SK-N-SH (cell line): ENCODE data around the gene SPECC1L. TPM values are rescaled to one million over a fixed set of nuclear protein-coding genes. Genes with fewer than 3 reads are reported as not detected.

ENCODE experiments used
- CTCF ChIA-PET: fragments of 300-600, 350-600 bp; formaldehyde crosslinking; extraction: SDS; loops from one replicate; lab custom pipeline; 2021; lab: Yijun Ruan, JAX
- POLR2A ChIA-PET: fragments of 350-600 bp; sonication (Branson Sonifier 250); formaldehyde crosslinking; extraction: SDS; loops from one replicate; lab custom pipeline; 2020; ENCODE audit warnings: antibody characterized with exemption, inconsistent platforms; lab: Yijun Ruan, JAX
- DNase-seq: peaks from one replicate; pipeline ENCODE4 v3.0.0; 2012
- H2AFZ ChIP-seq: fragments of 200-600 bp; sonication (generic); 2 replicates; pipeline ENCODE4 v1.8.1; 2016; ENCODE audit warnings: antibody characterized with exemption, mild to moderate bottlenecking, low read depth
- H3F3A ChIP-seq: fragments of 200-600 bp; sonication (generic); replicated peaks from 2 replicates; pipeline ENCODE3; 2016; ENCODE audit warnings: antibody characterized with exemption, mild to moderate bottlenecking; ENCODE audit not compliant: insufficient read depth
- H3K27ac ChIP-seq, 2 experiments: fragments of 200-500 bp in 1 of 2; fragments of 200-600 bp in 1 of 2; sonication (Bioruptor generic) in 1 of 2; sonication (generic), shearing (Covaris generic) in 1 of 2; 2 replicates each; pipeline versions ENCODE4 v1.5.1 to v1.6.1; 2014 to 2016; ENCODE audit warnings: low read depth in 2 of 2, inconsistent platforms in 1 of 2, low read length in 1 of 2, mild to moderate bottlenecking in 1 of 2, mixed read lengths in 1 of 2
- H3K27me3 ChIP-seq: fragments of 200-600 bp; sonication (generic), shearing (Covaris generic); 2 replicates; pipeline ENCODE4 v1.6.1; 2016; ENCODE audit warnings: mixed run types; ENCODE audit not compliant: insufficient read depth
- H3K36me3 ChIP-seq, 2 experiments: fragments of 200-500 bp in 1 of 2; fragments of 200-600 bp in 1 of 2; sonication (Bioruptor generic) in 1 of 2; sonication (generic) in 1 of 2; replicated peaks in 1 of 2; 2 replicates each; pipeline versions ENCODE3 to v1.5.1; 2014 to 2016; ENCODE audit warnings: low read length in 1 of 2, mild to moderate bottlenecking in 1 of 2; ENCODE audit not compliant: insufficient read depth in 2 of 2, control insufficient read depth in 1 of 2
- H3K4me1 ChIP-seq, 2 experiments: fragments of 200-500 bp in 1 of 2; fragments of 200-600 bp in 1 of 2; sonication (Bioruptor generic) in 1 of 2; sonication (generic), shearing (Covaris generic) in 1 of 2; 2 replicates each; pipeline versions ENCODE4 v1.5.1 to v1.6.1; 2014 to 2016; ENCODE audit warnings: low read depth in 1 of 2, low read length in 1 of 2, mixed run types in 1 of 2; ENCODE audit not compliant: insufficient read depth in 2 of 2, control insufficient read depth in 1 of 2
- H3K4me2 ChIP-seq: fragments of 200-600 bp; sonication (generic), shearing (Covaris generic); 2 replicates; pipeline ENCODE4 v1.6.1; 2017; ENCODE audit warnings: mixed run types
- H3K4me3 ChIP-seq, 2 experiments: fragments of 200-500 bp in 1 of 2; fragments of 200-600 bp in 1 of 2; sonication (Bioruptor generic) in 1 of 2; sonication (generic), shearing (Covaris generic) in 1 of 2; 2 replicates each; pipeline versions ENCODE4 v1.5.1 to v1.8.1; 2014 to 2016; ENCODE audit warnings: low read depth in 2 of 2, inconsistent platforms in 1 of 2, low read length in 1 of 2, mild to moderate bottlenecking in 1 of 2, mixed read lengths in 1 of 2, moderate library complexity in 1 of 2
- H3K79me2 ChIP-seq: fragments of 200-600 bp; sonication (generic); 2 replicates; pipeline ENCODE4 v1.8.1; 2017; ENCODE audit warnings: mild to moderate bottlenecking; ENCODE audit not compliant: insufficient read depth
- H3K9ac ChIP-seq: fragments of 200-600 bp; sonication (generic); 2 replicates; pipeline ENCODE4 v1.6.1; 2017; ENCODE audit warnings: mixed run types
- H3K9me2 ChIP-seq: fragments of 200-600 bp; sonication (generic); 2 replicates; pipeline ENCODE4 v1.6.1; 2017; ENCODE audit warnings: mixed run types
- H3K9me3 ChIP-seq: fragments of 200-600 bp; sonication (generic); 2 replicates; pipeline ENCODE4 v1.6.1; 2017; ENCODE audit warnings: mixed run types, mild to moderate bottlenecking, moderate library complexity
- H4K20me1 ChIP-seq: fragments of 200-600 bp; sonication (generic); 2 replicates; pipeline ENCODE4 v1.6.1; 2017; ENCODE audit warnings: mild to moderate bottlenecking, mixed run types; ENCODE audit not compliant: insufficient read depth
- CHD2 ChIP-seq: fragments of 150-350 bp; IDR thresholded peaks from 2 replicates; pipeline ENCODE4 v1.6.1; 2018; ENCODE audit warnings: low read length; ENCODE audit not compliant: partially characterized antibody
- ELF1 ChIP-seq: IDR thresholded peaks from 2 replicates; pipeline ENCODE4 v1.4.0; 2012
- EZH2phosphoT487 ChIP-seq: fragments of 200-600 bp; sonication (generic); IDR thresholded peaks from 2 replicates; pipeline ENCODE4 v1.6.1; 2017; ENCODE audit warnings: low read depth, mixed run types, mild to moderate bottlenecking, antibody characterized with exemption, moderate library complexity, borderline replicate concordance
- FOXJ3 ChIP-seq: sonication (generic); formaldehyde crosslinking; IDR thresholded peaks from 2 replicates; pipeline ENCODE4 v1.5.1; 2020; ENCODE audit warnings: mild to moderate bottlenecking, missing genetic modification reagents
- FOXM1 ChIP-seq: IDR thresholded peaks from 2 replicates; pipeline ENCODE4 v1.4.0; 2012; ENCODE audit warnings: low read depth, mild to moderate bottlenecking
- GABPA ChIP-seq: IDR thresholded peaks from 2 replicates; pipeline ENCODE4 v1.4.0; 2012; ENCODE audit warnings: low read depth, mild to moderate bottlenecking
- GATA2 ChIP-seq: sonication (generic); formaldehyde crosslinking; IDR thresholded peaks from 2 replicates; pipeline ENCODE4 v1.5.0; 2020; ENCODE audit warnings: mild to moderate bottlenecking, missing genetic modification reagents
- IRF3 ChIP-seq: fragments of 150-350 bp; IDR thresholded peaks from 2 replicates; pipeline ENCODE4 v1.6.1; 2016; ENCODE audit warnings: mild to moderate bottlenecking, low read depth, low read length
- MEF2A ChIP-seq: IDR thresholded peaks from 2 replicates; pipeline ENCODE4 v1.4.0; 2012; ENCODE audit warnings: low read depth, borderline replicate concordance
- MXI1 ChIP-seq: IDR thresholded peaks from 2 replicates; pipeline ENCODE4 v1.6.1; 2012; ENCODE audit warnings: mild to moderate bottlenecking, low read depth, low read length, improper control_type of control experiment
- NFIC ChIP-seq: IDR thresholded peaks from 2 replicates; pipeline ENCODE4 v1.4.0; 2012; ENCODE audit warnings: borderline replicate concordance
- NRF1 ChIP-seq: IDR thresholded peaks from 2 replicates; pipeline ENCODE4 v1.6.1; 2012; ENCODE audit warnings: low read depth, mild to moderate bottlenecking, low read length
- POLR2AphosphoS5 ChIP-seq: IDR thresholded peaks from 2 replicates; pipeline ENCODE4 v1.6.1; 2012; ENCODE audit warnings: low read depth, low read length
- RAD21 ChIP-seq: IDR thresholded peaks from 2 replicates; pipeline ENCODE4 v1.6.1; 2012; ENCODE audit warnings: mild to moderate bottlenecking, low read length
- RCOR1 ChIP-seq: fragments of 150-350 bp; IDR thresholded peaks from 2 replicates; pipeline ENCODE4 v1.6.1; 2017; ENCODE audit warnings: antibody characterized with exemption, low read length
- RFX5 ChIP-seq: IDR thresholded peaks from 2 replicates; pipeline ENCODE4 v1.6.1; 2012; ENCODE audit warnings: mild to moderate bottlenecking, improper control_type of control experiment, low read length
- RXRA ChIP-seq: IDR thresholded peaks from 2 replicates; pipeline ENCODE4 v1.4.0; 2012; ENCODE audit warnings: low read depth, mild to moderate bottlenecking, borderline replicate concordance
- SIN3A ChIP-seq: IDR thresholded peaks from 2 replicates; pipeline ENCODE4 v1.6.1; 2012; ENCODE audit warnings: low read depth, mild to moderate bottlenecking, low read length, moderate library complexity, borderline replicate concordance
- SMC3 ChIP-seq: IDR thresholded peaks from 2 replicates; pipeline ENCODE4 v1.6.1; 2012; ENCODE audit warnings: low read depth, low read length, improper control_type of control experiment
- TAF1 ChIP-seq: IDR thresholded peaks from 2 replicates; pipeline ENCODE4 v1.6.1; 2012; ENCODE audit warnings: low read depth, mild to moderate bottlenecking, low read length, moderate library complexity, borderline replicate concordance
- TCF12 ChIP-seq: IDR thresholded peaks from 2 replicates; pipeline ENCODE4 v1.4.0; 2012
- USF2 ChIP-seq: fragments of 150-350 bp; IDR thresholded peaks from 2 replicates; pipeline ENCODE4 v1.6.1; 2017; ENCODE audit warnings: antibody characterized with exemption, low read length, low read depth, borderline replicate concordance
- YY1 ChIP-seq: IDR thresholded peaks from 2 replicates; pipeline ENCODE4 v1.4.0; 2012; ENCODE audit warnings: low read depth, mild to moderate bottlenecking
- WGBS: methylation state at CpG from one replicate; pipeline ENCODE4 v1.1.6; 2017; ENCODE audit warnings: low lambda C conversion rate; 5-methylcytosine and 5-hydroxymethylcytosine counted together
- polyA plus RNA-seq, 3 experiments: library from polyadenylated mRNA; depleted of rRNA; stranded (reverse); fragments of >200 nt; gene quantifications; 2 replicates each; pipeline ENCODE4 v1.2.3, GENCODE V29; 2012
- TF ChIP-seq, protein P1 (sequence below): IDR thresholded peaks from 2 replicates; pipeline ENCODE4 v1.4.0; 2012; ENCODE audit warnings: low read depth, borderline replicate concordance
- TF ChIP-seq, protein P2 (sequence below): IDR thresholded peaks from 2 replicates; pipeline ENCODE4 v1.6.1; 2012; ENCODE audit warnings: mild to moderate bottlenecking, low read depth, low read length, moderate library complexity
- TF ChIP-seq, protein P3 (sequence below): IDR thresholded peaks from 2 replicates; pipeline ENCODE4; 2012

The SPECC1L gene
- polyA plus RNA-seq, 1 of the 3 experiments (the other 2 are of a cell fraction): 22.9 TPM

GRCh38 chr22:24333301-24333700 lies 62.7 kb downstream of the SPECC1L start:
- peaks cover 45% of the 10 kb centered on the region for H3F3A ChIP-seq
- H3K4me1 ChIP-seq: peaks cover 0 to 28% of the 10 kb centered on the region in 2 experiments
- WGBS: 13% methylated on average over 2 of the region's 2 CpGs
- DNase-seq: no peak
- H2AFZ ChIP-seq: no peak overlapping the region
- ChIA-PET POLR2A (no interaction called here), CTCF (interaction anchor here (0.8 to 1.8 kb wide), 2 partner anchors 91 to 144 kb away, joined by 3 to 9 read pairs; no protein-coding TSS in a partner anchor)
- H3K79me2 ChIP-seq: peaks cover 73% of the 10 kb centered on the region
- H3K27ac ChIP-seq: peak overlapping the region in 1 of 2 experiments; percentile 88; a peak in 3 of 4 replicates
- peak overlapping the region; percentile 63 for H3K4me2 ChIP-seq
- H3K36me3 ChIP-seq: peaks cover 68 to 70% of the 10 kb centered on the region in 2 experiments
- H3K9ac ChIP-seq: peak overlapping the region; percentile 27; the same call in 1 of the 2 replicates
- no peak overlapping the region for H3K4me3 ChIP-seq
- no peaks in the 10 kb centered on the region for H4K20me1 ChIP-seq
- H3K9me2 ChIP-seq: no peaks in the 10 kb centered on the region
- H3K27me3 ChIP-seq: no peaks in the 10 kb centered on the region
- H3K9me3 ChIP-seq: no peaks in the 10 kb centered on the region
- peak; percentile 66; the same call in 1 of the 2 replicates for TF ChIP-seq NFIC
- no peak for TF ChIP-seq ELF1
- TF ChIP-seq GATA2 (CRISPR knock-in tag): no peak
- TF ChIP-seq, protein P1, sequence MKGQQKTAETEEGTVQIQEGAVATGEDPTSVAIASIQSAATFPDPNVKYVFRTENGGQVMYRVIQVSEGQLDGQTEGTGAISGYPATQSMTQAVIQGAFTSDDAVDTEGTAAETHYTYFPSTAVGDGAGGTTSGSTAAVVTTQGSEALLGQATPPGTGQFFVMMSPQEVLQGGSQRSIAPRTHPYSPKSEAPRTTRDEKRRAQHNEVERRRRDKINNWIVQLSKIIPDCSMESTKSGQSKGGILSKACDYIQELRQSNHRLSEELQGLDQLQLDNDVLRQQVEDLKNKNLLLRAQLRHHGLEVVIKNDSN: no peak
- no peak for TF ChIP-seq EZH2phosphoT487
- TF ChIP-seq RFX5: no peak
- no peak for TF ChIP-seq YY1
- TF ChIP-seq POLR2AphosphoS5: peak; percentile 34; the same call in 1 of the 2 replicates
- 0 out of 2 replicates have a peak, but pooled peaks have one; percentile 68 for TF ChIP-seq MEF2A
- TF ChIP-seq, protein P2, sequence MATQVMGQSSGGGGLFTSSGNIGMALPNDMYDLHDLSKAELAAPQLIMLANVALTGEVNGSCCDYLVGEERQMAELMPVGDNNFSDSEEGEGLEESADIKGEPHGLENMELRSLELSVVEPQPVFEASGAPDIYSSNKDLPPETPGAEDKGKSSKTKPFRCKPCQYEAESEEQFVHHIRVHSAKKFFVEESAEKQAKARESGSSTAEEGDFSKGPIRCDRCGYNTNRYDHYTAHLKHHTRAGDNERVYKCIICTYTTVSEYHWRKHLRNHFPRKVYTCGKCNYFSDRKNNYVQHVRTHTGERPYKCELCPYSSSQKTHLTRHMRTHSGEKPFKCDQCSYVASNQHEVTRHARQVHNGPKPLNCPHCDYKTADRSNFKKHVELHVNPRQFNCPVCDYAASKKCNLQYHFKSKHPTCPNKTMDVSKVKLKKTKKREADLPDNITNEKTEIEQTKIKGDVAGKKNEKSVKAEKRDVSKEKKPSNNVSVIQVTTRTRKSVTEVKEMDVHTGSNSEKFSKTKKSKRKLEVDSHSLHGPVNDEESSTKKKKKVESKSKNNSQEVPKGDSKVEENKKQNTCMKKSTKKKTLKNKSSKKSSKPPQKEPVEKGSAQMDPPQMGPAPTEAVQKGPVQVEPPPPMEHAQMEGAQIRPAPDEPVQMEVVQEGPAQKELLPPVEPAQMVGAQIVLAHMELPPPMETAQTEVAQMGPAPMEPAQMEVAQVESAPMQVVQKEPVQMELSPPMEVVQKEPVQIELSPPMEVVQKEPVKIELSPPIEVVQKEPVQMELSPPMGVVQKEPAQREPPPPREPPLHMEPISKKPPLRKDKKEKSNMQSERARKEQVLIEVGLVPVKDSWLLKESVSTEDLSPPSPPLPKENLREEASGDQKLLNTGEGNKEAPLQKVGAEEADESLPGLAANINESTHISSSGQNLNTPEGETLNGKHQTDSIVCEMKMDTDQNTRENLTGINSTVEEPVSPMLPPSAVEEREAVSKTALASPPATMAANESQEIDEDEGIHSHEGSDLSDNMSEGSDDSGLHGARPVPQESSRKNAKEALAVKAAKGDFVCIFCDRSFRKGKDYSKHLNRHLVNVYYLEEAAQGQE: no peak
- TF ChIP-seq USF2: no peak
- TF ChIP-seq CHD2: no peak
- TF ChIP-seq RAD21: no peak
- no peak for TF ChIP-seq FOXJ3
- no peak for TF ChIP-seq TAF1
- no peak for TF ChIP-seq IRF3
- TF ChIP-seq TCF12: peak; percentile 84
- no peak for TF ChIP-seq SIN3A
- no peak for TF ChIP-seq GABPA
- no peak for TF ChIP-seq MXI1
- TF ChIP-seq, protein P3, sequence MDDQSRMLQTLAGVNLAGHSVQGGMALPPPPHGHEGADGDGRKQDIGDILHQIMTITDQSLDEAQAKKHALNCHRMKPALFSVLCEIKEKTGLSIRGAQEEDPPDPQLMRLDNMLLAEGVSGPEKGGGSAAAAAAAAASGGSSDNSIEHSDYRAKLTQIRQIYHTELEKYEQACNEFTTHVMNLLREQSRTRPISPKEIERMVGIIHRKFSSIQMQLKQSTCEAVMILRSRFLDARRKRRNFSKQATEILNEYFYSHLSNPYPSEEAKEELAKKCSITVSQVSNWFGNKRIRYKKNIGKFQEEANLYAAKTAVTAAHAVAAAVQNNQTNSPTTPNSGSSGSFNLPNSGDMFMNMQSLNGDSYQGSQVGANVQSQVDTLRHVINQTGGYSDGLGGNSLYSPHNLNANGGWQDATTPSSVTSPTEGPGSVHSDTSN: peak; percentile 39; the same call in 1 of the 2 replicates
- TF ChIP-seq RCOR1: no peak
- no peak for TF ChIP-seq SMC3
- no peak for TF ChIP-seq RXRA
- TF ChIP-seq FOXM1: no peak
- TF ChIP-seq NRF1: no peak
